ENCODE data around the gene FNIP2. TPM values are rescaled to one million over a fixed set of nuclear protein-coding genes. Genes with fewer than 3 reads are reported as not detected.
A peak's percentile ranks its signal among the peaks of the same experiment; 100 is the strongest.

Gene FNIP2
- total and polyA plus RNA-seq, 10 of the 15 experiments (the other 5 are each of a cell fraction or from before 2014, with no cell fraction given) = 0.03 to 0.38 (median 0.15) TPM

GRCh38 chr4:158818560-158819140, 49.8 kb downstream of the FNIP2 start:
- ChIA-PET RAD21 (ENCODE audit: unreplicated experiment) (interaction anchor here (0.7 to 2.4 kb wide), 8 partner anchors 8 to 49 kb away, joined by 3 to 15 read pairs (median 4); no protein-coding TSS in a partner anchor), CTCF (interaction anchor here (1.2 to 2.1 kb wide), 5 partner anchors 7 to 37 kb away, joined by 3 to 9 read pairs (median 4); no protein-coding TSS in a partner anchor), POLR2A (interaction anchor here (0.9 kb wide), 1 partner anchor 148 kb away, joined by 3 read pairs; no protein-coding TSS in a partner anchor), SMC1A (ENCODE audit: uncharacterized antibody, unreplicated experiment) (interaction anchor here (0.7 to 11.5 kb wide), 14 partner anchors 8 to 383 kb away, joined by 3 to 101 read pairs (median 4); partner anchors contain the start of gene FNIP2)
- H3K4me1 ChIP-seq (ENCODE audit: control insufficient read depth, insufficient read depth, low read length) = peaks cover 7% of the 10 kb centered on the region
- H3K9ac ChIP-seq (ENCODE audit: control insufficient read depth, insufficient read depth, low read length) = no peak overlapping the region
- H3K4me3 ChIP-seq = no peak overlapping the region
- no peak overlapping the region for H2AFZ ChIP-seq (ENCODE audit: control insufficient read depth, low read depth, low read length)
- BruUV-seq (replicated peaks) = no TSS peak
- no peaks in the 10 kb centered on the region for H3K27me3 ChIP-seq (replicated peaks in 1 of 2; ENCODE audit: control insufficient read depth in 2 of 2, insufficient read depth in 2 of 2, low read length in 1 of 2)
- FAIRE-seq = no peak
- peaks cover 2% of the 10 kb centered on the region for H3K79me2 ChIP-seq (ENCODE audit: control insufficient read depth, insufficient read depth, low read length)
- H3K36me3 ChIP-seq (ENCODE audit: control insufficient read depth in 2 of 2, insufficient read depth in 2 of 2, low read length in 1 of 2) = no peaks in the 10 kb centered on the region
- ATAC-seq = no peak
- WGBS (ENCODE audit: insufficient coverage, insufficient replicate concordance, low lambda C conversion rate, missing lambda C conversion rate) = 47% methylated on average over 2 of the region's 2 CpGs
- H3K4me2 ChIP-seq (ENCODE audit: control insufficient read depth, insufficient read depth) = no peak overlapping the region
- no peak for TF ChIP-seq NFYA (IDR thresholded peaks at IDR 0.05; ENCODE audit: borderline replicate concordance, low read depth, low read length)
- 0 out of 2 replicates have a peak, but pooled peaks have one; percentile 23 for TF ChIP-seq SIN3A (IDR thresholded peaks at IDR 0.05; ENCODE audit: low read depth, low read length)
- no peak for TF ChIP-seq SUPT20H (IDR thresholded peaks at IDR 0.05; ENCODE audit: borderline replicate concordance, control insufficient read depth, low read depth, low read length)
- in situ Hi-C loops (cut with MboI) = no loop called here
- no peak for DNase-seq (ENCODE audit: low read depth, low spot score)
- H3K27ac ChIP-seq (ENCODE audit: control insufficient read depth, insufficient read depth) = no peak overlapping the region
- intact Hi-C loops (cut with micrococcal nuclease; ENCODE audit: unreplicated experiment) = no loop called here
- no peaks in the 10 kb centered on the region; the same call in 2 of the 3 replicates for H3K9me3 ChIP-seq (replicated peaks; ENCODE audit: control insufficient read depth, insufficient read depth, low read length)
- H4K20me1 ChIP-seq (ENCODE audit: control insufficient read depth, insufficient read depth) = no peaks in the 10 kb centered on the region

Measured in GM12878 (cell line).